GM18861 (cell line): ENCODE data around the gene NDRG2.
"Not testable (repeated sequence)": the region's sequence is repeated elsewhere in the genome, so short reads cannot be mapped to it uniquely, and the experiment has no call there.

ENCODE experiments used
- ATAC-seq: cut with Tn5 transposase; IDR thresholded peaks from one replicate; pipeline ENCODE4 v1.9.1; 2021; ENCODE audit not compliant: unreplicated experiment

NDRG2 gene

GRCh38 chr14:21056520-21057163 is 31.8 kb upstream of the NDRG2 start:
- ATAC-seq: no peak

- no peak for ATAC-seq
Observed at GRCh38 chr14:21055432-21056117, 30.7 kb upstream of the NDRG2 start.

GRCh38 chr14:21054768-21055145 is 29.9 kb upstream of the NDRG2 start:
- no peak for ATAC-seq

GRCh38 chr14:21054123-21054767 is 29.4 kb upstream of the NDRG2 start:
- ATAC-seq: no peak

GRCh38 chr14:21053184-21054122 is 28.6 kb upstream of the NDRG2 start:
- no peak for ATAC-seq

GRCh38 chr14:21050597-21050996 is 25.7 kb upstream of the NDRG2 start:
- ATAC-seq: no peak

- ATAC-seq: no peak
Observed at GRCh38 chr14:21049271-21049673, 24.4 kb upstream of the NDRG2 start.

- ATAC-seq: no peak
Observed at GRCh38 chr14:21048638-21049037, 23.8 kb upstream of the NDRG2 start.

- ATAC-seq: no peak
Observed at GRCh38 chr14:21047378-21047781, 22.5 kb upstream of the NDRG2 start.

GRCh38 chr14:21043974-21044618 is 19.2 kb upstream of the NDRG2 start:
- ATAC-seq: no peak

- ATAC-seq: no peak
Observed at GRCh38 chr14:21043387-21043973, 18.6 kb upstream of the NDRG2 start.

GRCh38 chr14:21042918-21043317 is 18.1 kb upstream of the NDRG2 start:
- no peak for ATAC-seq

GRCh38 chr14:21041676-21042433 is 17.0 kb upstream of the NDRG2 start, which contains the start of gene RNASE7:
Gene RNASE7 (plus strand): TSS chr14:21042362. CDS start chr14:21042993, 631 bp downstream.
- no peak for ATAC-seq

- not testable (repeated sequence) for ATAC-seq
Observed at GRCh38 chr14:21040941-21041340, 16.1 kb upstream of the NDRG2 start.

- ATAC-seq: no peak
Observed at GRCh38 chr14:21040370-21040925, 15.6 kb upstream of the NDRG2 start.

- no peak for ATAC-seq
Observed at GRCh38 chr14:21039585-21040369, 14.9 kb upstream of the NDRG2 start.

GRCh38 chr14:21038441-21039422 is 13.9 kb upstream of the NDRG2 start:
- ATAC-seq: no peak
